GM23248 (cell line): ENCODE measurements around the gene NPC1. TPM values are rescaled to one million over a fixed set of nuclear protein-coding genes. Genes with fewer than 3 reads are reported as not detected.

Experiments used
- DNase-seq: peaks from one replicate; pipeline ENCODE4 v3.0.0-alpha.2; 2015
- H2AFZ ChIP-seq: fragments of 200-600 bp; sonication (generic); 2 replicates; pipeline ENCODE4 v1.6.1; 2016; ENCODE audit warnings: antibody characterized with exemption
- H3F3A ChIP-seq: fragments of 200-600 bp; sonication (generic); 2 replicates; pipeline ENCODE4 v1.6.1; 2016; ENCODE audit warnings: mild to moderate bottlenecking, antibody characterized with exemption, mixed run types; ENCODE audit not compliant: insufficient read depth
- H3K27ac ChIP-seq: fragments of 200-600 bp; sonication (generic); 2 replicates; pipeline ENCODE4 v1.5.1; 2016; ENCODE audit warnings: mild to moderate bottlenecking
- H3K27me3 ChIP-seq: fragments of 200-600 bp; sonication (generic); replicated peaks from 2 replicates; pipeline ENCODE4 v1.6.1; 2016; ENCODE audit warnings: mild to moderate bottlenecking; ENCODE audit not compliant: insufficient read depth
- H3K36me3 ChIP-seq: fragments of 200-600 bp; sonication (generic); 2 replicates; pipeline ENCODE4 v1.6.1; 2016; ENCODE audit warnings: low read depth, mild to moderate bottlenecking
- H3K4me1 ChIP-seq: fragments of 200-600 bp; sonication (generic); 2 replicates; pipeline ENCODE4 v1.6.1; 2016; ENCODE audit warnings: mild to moderate bottlenecking; ENCODE audit not compliant: insufficient read depth
- H3K4me2 ChIP-seq: fragments of 200-600 bp; sonication (generic); one replicate; pipeline ENCODE4 v1.6.1; 2016; ENCODE audit warnings: mild to moderate bottlenecking; ENCODE audit not compliant: unreplicated experiment
- H3K4me3 ChIP-seq: fragments of 200-600 bp; sonication (generic); 2 replicates; pipeline ENCODE4 v1.5.1; 2016; ENCODE audit warnings: mild to moderate bottlenecking
- H3K79me2 ChIP-seq: fragments of 200-600 bp; sonication (generic); 2 replicates; pipeline ENCODE4 v1.6.1; 2016; ENCODE audit warnings: mild to moderate bottlenecking; ENCODE audit not compliant: insufficient read depth
- H3K9ac ChIP-seq: fragments of 200-600 bp; sonication (generic); 2 replicates; pipeline ENCODE4 v1.6.1; 2016; ENCODE audit warnings: mild to moderate bottlenecking
- H3K9me2 ChIP-seq: fragments of 200-600 bp; sonication (generic); 2 replicates; pipeline ENCODE4 v1.6.1; 2016; ENCODE audit warnings: mixed run types, mild to moderate bottlenecking, moderate library complexity; ENCODE audit not compliant: insufficient read depth
- H3K9me3 ChIP-seq: fragments of 200-600 bp; sonication (generic); one replicate; pipeline ENCODE4 v1.6.1; 2017; ENCODE audit warnings: low read depth
- H4K20me1 ChIP-seq: fragments of 200-600 bp; sonication (generic); 2 replicates; pipeline ENCODE4 v1.6.0; 2016; ENCODE audit not compliant: insufficient read depth
- EZH2 ChIP-seq: fragments of 200-600 bp; sonication (generic); IDR thresholded peaks from 2 replicates; pipeline ENCODE4 v1.6.1; 2018; ENCODE audit warnings: antibody characterized with exemption, mild to moderate bottlenecking; ENCODE audit not compliant: insufficient read depth, poor library complexity, severe bottlenecking
- EZH2phosphoT487 ChIP-seq: fragments of 200-600 bp; sonication (generic); IDR thresholded peaks from 2 replicates; pipeline ENCODE4 v1.6.1; 2018; ENCODE audit warnings: antibody characterized with exemption, moderate library complexity, mild to moderate bottlenecking, low read depth; ENCODE audit not compliant: insufficient read depth
- WGBS, 2 experiments: methylation state at CpG; one replicate each; pipeline ENCODE4 v1.1.6; 2015 to 2017; ENCODE audit warnings: low lambda C conversion rate in 2 of 2, low coverage in 1 of 2; ENCODE audit errors: missing lambda C conversion rate in 2 of 2; 5-methylcytosine and 5-hydroxymethylcytosine counted together
- in situ Hi-C: fragments of 300-500 bp; cut with MboI; formaldehyde crosslinking; loops from 2 replicates; pipeline ENCODE4 v1.15.0; 2020
- polyA plus RNA-seq: library from polyadenylated mRNA; unstranded; fragments of >200 nt; fragmentation: Nextera tagmentation; extraction: Ambion mirVana; gene quantifications from 2 replicates; pipeline ENCODE4 v1.2.1, GENCODE V29; 2016
- total RNA-seq: library from RNA; depleted of rRNA; stranded (reverse); fragments of >200 nt; shearing (Covaris generic); gene quantifications from 2 replicates; pipeline ENCODE4 v1.2.3, GENCODE V29; 2014

The NPC1 gene
- total and polyA plus RNA-seq, 2 experiments from 2014 or later = 28.1 to 28.7 TPM

DNA sequence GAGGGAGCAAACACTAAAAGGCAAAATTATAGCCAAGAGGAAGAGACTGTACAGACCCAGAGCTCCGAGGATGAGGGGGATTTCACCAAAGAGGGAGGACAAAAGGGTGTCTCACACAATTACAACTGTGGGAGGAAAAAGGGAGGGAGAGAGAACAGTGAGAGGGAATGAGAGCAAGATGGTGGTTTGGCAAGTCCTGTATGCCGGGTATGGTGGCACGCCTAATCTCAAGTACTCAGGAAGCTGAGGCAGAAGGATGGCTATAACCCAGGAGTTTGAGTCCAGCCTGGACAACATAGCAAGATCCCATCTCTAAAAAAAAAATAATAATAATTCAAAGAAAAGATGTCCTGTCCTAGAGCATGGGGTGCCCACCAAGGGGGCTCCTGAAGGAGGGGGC, 34.3 kb downstream of the NPC1 start:
- no peaks in the 10 kb centered on the region for H3K27me3 ChIP-seq
- no peak overlapping the region for H3K9ac ChIP-seq
- no peak overlapping the region for H2AFZ ChIP-seq
- H3K9me2 ChIP-seq = no peaks in the 10 kb centered on the region
- no peak for DNase-seq
- H3K4me1 ChIP-seq = peaks cover 6% of the 10 kb centered on the region; the same call in 1 of the 2 replicates
- in situ Hi-C loops = no loop called here
- no peak overlapping the region for H3K27ac ChIP-seq
- H3K4me2 ChIP-seq = no peak overlapping the region
- TF ChIP-seq EZH2 (no peak), EZH2phosphoT487 (no peak)
- H3F3A ChIP-seq = peaks cover 14% of the 10 kb centered on the region
- H3K36me3 ChIP-seq = peaks cover 27% of the 10 kb centered on the region
- H3K9me3 ChIP-seq = no peaks in the 10 kb centered on the region
- WGBS, 2 experiments = 92 to 95% methylated on average over 3 of the region's 3 CpGs
- H4K20me1 ChIP-seq = no peaks in the 10 kb centered on the region
- H3K4me3 ChIP-seq = no peak overlapping the region
- H3K79me2 ChIP-seq = no peaks in the 10 kb centered on the region

DNA sequence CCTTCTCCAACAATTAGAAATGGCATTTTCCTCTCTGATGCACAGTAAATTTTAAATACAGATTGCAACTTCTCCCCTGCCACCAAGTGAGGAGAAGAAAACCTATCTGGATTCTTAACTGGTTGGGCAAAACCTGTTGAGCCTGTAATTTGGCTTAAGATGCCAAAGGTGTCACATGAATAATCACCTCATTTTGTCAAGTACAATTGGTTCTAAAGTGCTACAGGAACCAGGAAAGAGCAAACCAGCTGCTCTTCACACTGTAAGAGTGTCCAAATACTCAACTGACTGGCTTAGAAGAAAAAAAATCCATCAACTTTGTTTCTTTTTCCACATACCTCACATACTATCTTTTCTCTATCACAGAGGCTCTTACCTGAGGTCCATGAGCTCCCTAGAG, 35.4 kb downstream of the NPC1 start:
- Histone ChIP-seq H3K36me3 (peaks cover 27% of the 10 kb centered on the region), H3K27me3 (no peaks in the 10 kb centered on the region), H3K4me1 (peaks cover 6% of the 10 kb centered on the region; the same call in 1 of the 2 replicates), H3K9me2 (no peaks in the 10 kb centered on the region), H3K4me2 (no peak overlapping the region), H3K79me2 (no peaks in the 10 kb centered on the region), H2AFZ (no peak overlapping the region), H3K9me3 (no peaks in the 10 kb centered on the region), H3F3A (peaks cover 14% of the 10 kb centered on the region), H4K20me1 (no peaks in the 10 kb centered on the region), H3K4me3 (no peak overlapping the region), H3K27ac (no peak overlapping the region), H3K9ac (no peak overlapping the region)
- in situ Hi-C loops = no loop called here
- no peak for TF ChIP-seq EZH2phosphoT487
- TF ChIP-seq EZH2 = no peak
- no peak for DNase-seq

DNA sequence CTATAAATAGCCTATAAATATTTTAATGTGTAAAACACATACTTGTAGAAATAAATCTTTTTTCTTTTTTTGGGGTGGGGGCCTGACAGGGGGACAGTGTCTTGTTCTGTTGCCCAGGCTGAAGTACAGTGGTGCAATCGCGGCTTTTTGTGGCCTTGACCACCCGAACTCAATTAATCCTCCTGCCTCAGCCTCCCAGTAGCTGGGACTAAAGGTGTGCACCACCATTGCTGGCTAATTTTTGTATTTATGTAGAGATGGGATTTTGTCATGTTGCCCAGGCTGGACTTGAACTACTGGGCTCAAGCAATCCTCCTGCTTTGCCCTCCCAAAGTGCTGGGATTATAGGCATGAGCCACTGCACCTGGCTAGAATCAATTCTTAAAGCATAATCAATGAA, 37.6 kb downstream of the NPC1 start:
- no peaks in the 10 kb centered on the region for H4K20me1 ChIP-seq
- peak overlapping the region; percentile 56; the same call in 1 of the 2 replicates for H3K27ac ChIP-seq
- no peak overlapping the region for H3K4me3 ChIP-seq
- H3K9me2 ChIP-seq = no peaks in the 10 kb centered on the region
- TF ChIP-seq EZH2phosphoT487 (no peak), EZH2 (no peak)
- H3K4me2 ChIP-seq = no peak overlapping the region
- in situ Hi-C loops = no loop called here
- H3K79me2 ChIP-seq = no peaks in the 10 kb centered on the region
- no peaks in the 10 kb centered on the region for H3K27me3 ChIP-seq
- H3K36me3 ChIP-seq = peaks cover 33% of the 10 kb centered on the region
- peaks cover 6% of the 10 kb centered on the region; the same call in 1 of the 2 replicates for H3K4me1 ChIP-seq
- H3F3A ChIP-seq = peaks cover 14% of the 10 kb centered on the region
- 98% methylated on average over 3 of the region's 3 CpGs for WGBS, 2 experiments
- peak overlapping the region; percentile 50; the same call in 1 of the 2 replicates for H3K9ac ChIP-seq
- H2AFZ ChIP-seq = no peak overlapping the region
- no peaks in the 10 kb centered on the region for H3K9me3 ChIP-seq
- no peak for DNase-seq

DNA sequence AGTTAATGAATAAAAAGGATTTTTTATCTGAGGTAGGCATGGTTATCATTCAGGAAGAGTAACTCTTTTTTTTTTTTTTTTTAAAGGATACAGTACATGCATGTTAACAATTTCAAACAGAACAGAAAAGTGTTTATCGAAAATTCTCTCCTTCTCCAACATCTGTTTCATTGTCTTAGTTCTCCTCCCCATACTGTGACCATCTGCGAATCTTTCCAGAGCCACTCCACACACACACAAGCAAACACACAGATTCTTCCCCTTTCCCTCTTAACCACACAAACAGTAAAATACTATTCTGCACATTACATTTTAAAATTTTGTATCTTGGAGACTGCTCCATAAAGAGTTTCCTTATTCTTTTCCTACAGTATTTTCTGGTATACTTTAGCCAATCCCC, 38.0 kb downstream of the NPC1 start:
- Histone ChIP-seq H3K79me2 (no peaks in the 10 kb centered on the region), H3F3A (peaks cover 14% of the 10 kb centered on the region), H3K9ac (peak overlapping the region; percentile 50; the same call in 1 of the 2 replicates), H3K27ac (peak overlapping the region; percentile 56), H3K4me3 (no peak overlapping the region), H3K9me3 (no peaks in the 10 kb centered on the region), H3K36me3 (peaks cover 38% of the 10 kb centered on the region), H3K4me2 (no peak overlapping the region), H4K20me1 (no peaks in the 10 kb centered on the region), H2AFZ (no peak overlapping the region), H3K27me3 (no peaks in the 10 kb centered on the region), H3K9me2 (no peaks in the 10 kb centered on the region), H3K4me1 (peaks cover 6% of the 10 kb centered on the region; the same call in 1 of the 2 replicates)
- WGBS, 2 experiments = 18 to 31% methylated on average over 2 of the region's 2 CpGs
- TF ChIP-seq EZH2phosphoT487 (no peak), EZH2 (no peak)
- no peak for DNase-seq
- in situ Hi-C loops = no loop called here

DNA sequence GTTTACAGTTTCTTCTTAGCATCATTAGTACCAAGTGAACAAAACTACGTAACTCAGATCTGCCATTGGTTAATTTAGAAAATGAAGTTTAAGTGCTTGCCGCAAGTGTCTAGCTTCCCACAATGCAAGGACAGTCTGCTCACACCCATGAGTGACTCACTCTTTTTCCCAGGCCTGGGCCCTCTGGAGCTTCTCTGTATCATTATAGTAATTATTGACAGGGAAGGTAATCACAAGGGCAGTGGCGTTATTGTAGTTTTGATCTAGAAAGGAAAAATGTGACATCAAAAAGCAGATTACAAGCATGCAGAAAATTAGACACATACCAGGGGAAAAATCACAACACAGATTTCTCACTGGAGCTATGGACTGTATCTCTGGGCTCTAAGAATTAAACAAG, 38.5 kb downstream of the NPC1 start:
- Histone ChIP-seq H3K9me3 (no peaks in the 10 kb centered on the region), H3K27ac (peak overlapping the region; percentile 56), H3K4me3 (no peak overlapping the region), H3K4me2 (no peak overlapping the region), H4K20me1 (no peaks in the 10 kb centered on the region), H3K79me2 (no peaks in the 10 kb centered on the region), H3F3A (peaks cover 14% of the 10 kb centered on the region), H3K9me2 (no peaks in the 10 kb centered on the region), H3K27me3 (no peaks in the 10 kb centered on the region), H3K4me1 (peaks cover 6% of the 10 kb centered on the region; the same call in 1 of the 2 replicates), H2AFZ (no peak overlapping the region), H3K9ac (peak overlapping the region; percentile 50; the same call in 1 of the 2 replicates), H3K36me3 (peaks cover 41% of the 10 kb centered on the region)
- in situ Hi-C loops = no loop called here
- TF ChIP-seq EZH2 = no peak
- TF ChIP-seq EZH2phosphoT487 = no peak
- peak; percentile 76 for DNase-seq
- 45 to 55% methylated on average over 3 of the region's 3 CpGs for WGBS, 2 experiments
